K562 (cell line): ENCODE data around the gene TXK. TPM values are rescaled to one million over a fixed set of nuclear protein-coding genes. Genes with fewer than 3 reads are reported as not detected.

Source experiments
- CBFA2T3 ChIP-seq: fragments of 450-650 bp; IDR thresholded peaks from 2 replicates; pipeline ENCODE4 v1.6.1; 2017
- CBX1 ChIP-seq: sonication (generic); IDR thresholded peaks from 2 replicates; pipeline ENCODE4 v1.6.1; 2016; ENCODE audit warnings: antibody characterized with exemption, low read depth, mild to moderate bottlenecking
- CREM ChIP-seq: IDR thresholded peaks from 2 replicates; pipeline ENCODE4 v1.6.1; 2014; ENCODE audit warnings: antibody characterized with exemption, low read depth
- CUX1 ChIP-seq: fragments of 200-800 bp; sonication (Bioruptor generic); IDR thresholded peaks from 2 replicates; pipeline ENCODE4 v1.6.1; 2016; ENCODE audit warnings: missing genetic modification characterization, missing compliant biosample characterization
- E4F1 ChIP-seq: fragments of 250-450 bp; sonication (Bioruptor Pico); IDR thresholded peaks from 2 replicates; pipeline ENCODE4 v1.5.0; 2021; ENCODE audit warnings: mild to moderate bottlenecking, borderline replicate concordance
- EWSR1 ChIP-seq: fragments of 450-650 bp; IDR thresholded peaks from 2 replicates; pipeline ENCODE4 v1.6.1; 2018; ENCODE audit warnings: borderline replicate concordance, mild to moderate bottlenecking, low read depth, moderate library complexity; ENCODE audit not compliant: partially characterized antibody
- FOXJ3 ChIP-seq: sonication (generic); formaldehyde crosslinking; IDR thresholded peaks from 2 replicates; pipeline ENCODE4 v1.4.0; 2020; ENCODE audit warnings: mild to moderate bottlenecking, missing genetic modification reagents
- FOXP1 ChIP-seq: sonication (generic); formaldehyde crosslinking; IDR thresholded peaks from 2 replicates; pipeline ENCODE4 v1.8.0; 2022; ENCODE audit warnings: mild to moderate bottlenecking, missing genetic modification reagents
- GTF2B ChIP-seq: IDR thresholded peaks from 2 replicates; pipeline ENCODE4 v1.6.1; 2011; ENCODE audit not compliant: insufficient read length; ENCODE audit errors: extremely low read depth
- HEY1 ChIP-seq: fragments of 250-450 bp; sonication (Bioruptor Pico); IDR thresholded peaks from 2 replicates; pipeline ENCODE4 v1.5.0; 2020; ENCODE audit warnings: mild to moderate bottlenecking, moderate library complexity, borderline replicate concordance
- HNRNPUL1 ChIP-seq: fragments of 200-400 bp; formaldehyde crosslinking; IDR thresholded peaks from 2 replicates; pipeline ENCODE4 v1.6.1; 2017; ENCODE audit warnings: low read length
- HOMEZ ChIP-seq: fragments of 250-450 bp; sonication (Bioruptor Pico); IDR thresholded peaks from 2 replicates; pipeline ENCODE4 v1.4.0; 2020; ENCODE audit warnings: mild to moderate bottlenecking, moderate library complexity
- MAFG ChIP-seq: fragments of 450-650 bp; conservative IDR thresholded peaks from 2 replicates; pipeline ENCODE4 v1.6.1; 2016; ENCODE audit warnings: missing genetic modification characterization, missing compliant biosample characterization
- MTA1 ChIP-seq: fragments of 450-650 bp; IDR thresholded peaks from 2 replicates; pipeline ENCODE4 v1.6.1; 2017; ENCODE audit warnings: borderline replicate concordance
- NCOR1 ChIP-seq: fragments of 450-650 bp; IDR thresholded peaks from 2 replicates; pipeline ENCODE4 v1.6.1; 2016; ENCODE audit warnings: mild to moderate bottlenecking, moderate library complexity
- NFXL1 ChIP-seq: fragments of 450-650 bp; formaldehyde crosslinking; IDR thresholded peaks from 2 replicates; pipeline ENCODE4 v1.4.0; 2021; ENCODE audit warnings: mild to moderate bottlenecking
- NR2C2 ChIP-seq, 2 experiments: fragments of 200-800 bp in 1 of 2; sonication (Bioruptor generic) in 1 of 2; sonication (generic) in 1 of 2; formaldehyde crosslinking in 1 of 2; IDR thresholded peaks; 2 replicates each; pipeline versions ENCODE4 v1.6.1 to v1.8.0; 2016 to 2022; ENCODE audit warnings: mild to moderate bottlenecking in 1 of 2, missing compliant biosample characterization in 1 of 2, missing genetic modification characterization in 1 of 2, missing genetic modification reagents in 1 of 2
- NR3C1 ChIP-seq: sonication (generic); formaldehyde crosslinking; IDR thresholded peaks from 2 replicates; pipeline ENCODE4 v1.8.1; 2022; ENCODE audit warnings: missing genetic modification reagents
- SIN3B ChIP-seq: fragments of 450-650 bp; IDR thresholded peaks from 2 replicates; pipeline ENCODE4 v1.6.1; 2017; ENCODE audit warnings: low read depth, mild to moderate bottlenecking, moderate library complexity
- ZNF445 ChIP-seq: fragments of 250-450 bp; sonication (Bioruptor Pico); IDR thresholded peaks from 2 replicates; pipeline ENCODE4 v1.4.0; 2020; ENCODE audit warnings: low read depth, mild to moderate bottlenecking, moderate library complexity
- ZZZ3 ChIP-seq: fragments of 450-650 bp; IDR thresholded peaks from 2 replicates; pipeline ENCODE4 v1.6.1; 2016; ENCODE audit warnings: antibody characterized with exemption, mild to moderate bottlenecking, moderate library complexity
- polyA plus RNA-seq, 8 experiments: library from polyadenylated mRNA; depleted of rRNA in 4 of 8; stranded (reverse) in 5 of 8; unstranded in 3 of 8; fragments of >200 nt; fragmentation: Nextera tagmentation in 2 of 8; fragmentation: Illumina TruSeq in 1 of 8; extraction: Ambion mirVana in 2 of 8; extraction: Trizol in 1 of 8; gene quantifications; 2 replicates each; pipeline versions ENCODE4 v1.2.1 to v1.2.3, GENCODE V29; 2011 to 2014; ENCODE audit warnings: inconsistent platforms in 1 of 8, missing spikeins in 1 of 8
- total RNA-seq, 7 experiments: library from RNA; depleted of rRNA in 6 of 7; stranded (reverse); fragments of >200 nt in 6 of 7; fragmentation: Illumina TruSeq in 2 of 7; extraction: Trizol in 2 of 7; gene quantifications; 2 replicates each; pipeline versions ENCODE4 v1.2.1 to v1.2.3, GENCODE V29; 2011 to 2021; ENCODE audit warnings: low replicate concordance in 1 of 7

The TXK gene
- total and polyA plus RNA-seq, 9 of the 15 experiments (the other 6 are each of a cell fraction or from before 2014, with no cell fraction given): 0.24 to 1.1 (median 0.45) TPM; not detected in 1

GRCh38 chr4:48120132-48120531 lies 13.9 kb downstream of the TXK start (continued):
- TF ChIP-seq E4F1 (CRISPR knock-in tag) (peak; percentile 73; the same call in 1 of the 2 replicates), CREM (no peak), NR3C1 (CRISPR knock-in tag) (no peak), MAFG (tag) (no peak), NFXL1 (no peak), FOXJ3 (CRISPR knock-in tag) (no peak), HNRNPUL1 (no peak), NCOR1 (no peak), EWSR1 (no peak), HEY1 (no peak), CBFA2T3 (no peak), CBX1 (no peak), FOXP1 (CRISPR knock-in tag) (no peak), GTF2B (no peak), MTA1 (no peak), SIN3B (no peak), HOMEZ (CRISPR knock-in tag) (peak; percentile 89; the same call in 1 of the 2 replicates), CUX1 (no peak), ZNF445 (CRISPR knock-in tag) (no peak), ZZZ3 (no peak), NR2C2 (CRISPR knock-in tag; IDR thresholded peaks at IDR 0.05) (no peak), NR2C2 (tag; IDR thresholded peaks at IDR 0.05) (no peak)
